Smooth muscle cell (in vitro differentiated cells): ENCODE results near the gene TMC4. TPM values are rescaled to one million over a fixed set of nuclear protein-coding genes. Genes with fewer than 3 reads are reported as not detected.

Experiments
- DNase-seq: peaks from one replicate; lab custom pipeline; 2025; ENCODE audit not compliant: unreplicated experiment; lab: John Stamatoyannopoulos, UW
- H2AFZ ChIP-seq: fragments of 200-600 bp; sonication (generic); 2 replicates; pipeline ENCODE4 v1.6.0; 2016; ENCODE audit warnings: antibody characterized with exemption, low read depth, mild to moderate bottlenecking
- H3F3A ChIP-seq: fragments of 200-600 bp; sonication (generic); 2 replicates; pipeline ENCODE4 v1.6.0; 2017; ENCODE audit warnings: antibody characterized with exemption, low read depth
- H3K27ac ChIP-seq: fragments of 200-600 bp; sonication (generic); 2 replicates; pipeline ENCODE4 v1.5.1; 2016; ENCODE audit warnings: low read depth, mild to moderate bottlenecking
- H3K27me3 ChIP-seq: fragments of 200-600 bp; sonication (generic); 2 replicates; pipeline ENCODE4 v1.6.1; 2016; ENCODE audit warnings: low read depth, mild to moderate bottlenecking
- H3K36me3 ChIP-seq: fragments of 200-600 bp; sonication (generic); 2 replicates; pipeline ENCODE4 v1.5.1; 2016; ENCODE audit warnings: low read depth
- H3K4me1 ChIP-seq: fragments of 200-600 bp; sonication (generic); 2 replicates; pipeline ENCODE4 v1.5.1; 2016; ENCODE audit warnings: low read depth
- H3K4me2 ChIP-seq: fragments of 200-600 bp; sonication (generic); 2 replicates; pipeline ENCODE4 v1.6.0; 2016; ENCODE audit warnings: mild to moderate bottlenecking
- H3K4me3 ChIP-seq: fragments of 200-600 bp; sonication (generic); 2 replicates; pipeline ENCODE4 v1.5.1; 2016; ENCODE audit warnings: mild to moderate bottlenecking
- H3K79me2 ChIP-seq: fragments of 200-600 bp; sonication (generic); 2 replicates; pipeline ENCODE4 v1.6.0; 2016; ENCODE audit warnings: low read depth, mild to moderate bottlenecking
- H3K9ac ChIP-seq: fragments of 200-600 bp; sonication (generic); 2 replicates; pipeline ENCODE4 v1.6.0; 2016; ENCODE audit warnings: low read depth
- H3K9me3 ChIP-seq: fragments of 200-600 bp; sonication (generic); replicated peaks from 2 replicates; pipeline ENCODE4 v1.5.1; 2016; ENCODE audit warnings: low read depth
- H4K20me1 ChIP-seq: fragments of 200-600 bp; sonication (generic); 2 replicates; pipeline ENCODE4 v1.6.0; 2016; ENCODE audit warnings: low read depth
- CTCF ChIP-seq: fragments of 200-600 bp; sonication (generic); IDR thresholded peaks from 2 replicates; pipeline ENCODE4 v1.5.1; 2017; ENCODE audit warnings: borderline replicate concordance, mild to moderate bottlenecking, antibody characterized with exemption; ENCODE audit not compliant: insufficient read depth, poor library complexity, severe bottlenecking
- WGBS: methylation state at CpG from one replicate; pipeline ENCODE4 v1.1.7; 2016; ENCODE audit warnings: low lambda C conversion rate; 5-methylcytosine and 5-hydroxymethylcytosine counted together
- polyA plus RNA-seq: library from polyadenylated mRNA; unstranded; fragments of >200 nt; fragmentation: Nextera tagmentation; extraction: Ambion mirVana; gene quantifications from 2 replicates; pipeline ENCODE4 v1.2.1, GENCODE V29; 2016
- total RNA-seq: library from RNA; depleted of rRNA; stranded (reverse); fragments of >200 nt; gene quantifications from 2 replicates; pipeline ENCODE4 v1.2.3, GENCODE V29; 2014

Gene TMC4
- total and polyA plus RNA-seq, 2 experiments from 2014 or later, result 5.9 to 6.7 TPM

- Histone ChIP-seq H3K4me2 (peak overlapping the region; percentile 30), H3K27me3 (no peaks in the 10 kb centered on the region), H4K20me1 (no peaks in the 10 kb centered on the region), H3K27ac (no peak overlapping the region), H3K4me1 (no peaks in the 10 kb centered on the region), H2AFZ (no peak overlapping the region), H3K79me2 (no peaks in the 10 kb centered on the region), H3K9ac (no peak overlapping the region), H3K36me3 (no peaks in the 10 kb centered on the region), H3F3A (no peaks in the 10 kb centered on the region), H3K9me3 (no peaks in the 10 kb centered on the region), H3K4me3 (no peak overlapping the region)
- TF ChIP-seq CTCF, result peak; percentile 77
- WGBS, result 38% methylated on average over 14 of the region's 25 CpGs
- peak; percentile 81 for DNase-seq
Measured at GRCh38 chr19:54168174-54168917, 4.6 kb downstream of the TMC4 start.

- Histone ChIP-seq H3K4me3 (no peak overlapping the region), H3K27me3 (no peaks in the 10 kb centered on the region), H2AFZ (no peak overlapping the region), H3F3A (no peaks in the 10 kb centered on the region), H3K4me1 (peaks cover 3% of the 10 kb centered on the region), H3K9me3 (no peaks in the 10 kb centered on the region), H4K20me1 (no peaks in the 10 kb centered on the region), H3K79me2 (no peaks in the 10 kb centered on the region), H3K9ac (no peak overlapping the region), H3K4me2 (no peak overlapping the region), H3K36me3 (no peaks in the 10 kb centered on the region), H3K27ac (no peak overlapping the region)
- WGBS, result 95% methylated on average over 25 of the region's 25 CpGs
- no peak for DNase-seq
- no peak for TF ChIP-seq CTCF
Measured at GRCh38 chr19:54165222-54165621, 7.7 kb downstream of the TMC4 start.

- no peak overlapping the region for H3K4me2 ChIP-seq
- WGBS, result 14% methylated on average over 35 of the region's 37 CpGs
- H2AFZ ChIP-seq, result no peak overlapping the region
- no peaks in the 10 kb centered on the region for H3K9me3 ChIP-seq
- H3K79me2 ChIP-seq, result no peaks in the 10 kb centered on the region
- no peak for DNase-seq
- H3K4me3 ChIP-seq, result no peak overlapping the region
- peaks cover 3% of the 10 kb centered on the region for H3K4me1 ChIP-seq
- no peaks in the 10 kb centered on the region for H3K36me3 ChIP-seq
- no peaks in the 10 kb centered on the region for H3F3A ChIP-seq
- TF ChIP-seq CTCF, result no peak
- H3K27ac ChIP-seq, result no peak overlapping the region
- H3K27me3 ChIP-seq, result no peaks in the 10 kb centered on the region
- H3K9ac ChIP-seq, result no peak overlapping the region
- no peaks in the 10 kb centered on the region for H4K20me1 ChIP-seq
Measured at GRCh38 chr19:54164369-54165068, 8.4 kb downstream of the TMC4 start.

- H3K27ac ChIP-seq, result no peak overlapping the region
- H4K20me1 ChIP-seq, result no peaks in the 10 kb centered on the region
- no peak for TF ChIP-seq CTCF
- H3K4me1 ChIP-seq, result peaks cover 11% of the 10 kb centered on the region
- H3K9me3 ChIP-seq, result no peaks in the 10 kb centered on the region
- no peaks in the 10 kb centered on the region for H3K36me3 ChIP-seq
- peaks cover 6% of the 10 kb centered on the region for H3K79me2 ChIP-seq
- peak overlapping the region; percentile 48 for H3K4me3 ChIP-seq
- peak overlapping the region; percentile 51 for H3K4me2 ChIP-seq
- H2AFZ ChIP-seq, result no peak overlapping the region
- no peak overlapping the region for H3K9ac ChIP-seq
- DNase-seq, result no peak
- H3K27me3 ChIP-seq, result no peaks in the 10 kb centered on the region
- WGBS, result 92% methylated on average over 14 of the region's 14 CpGs
- H3F3A ChIP-seq, result peaks cover 3% of the 10 kb centered on the region
Measured at GRCh38 chr19:54162884-54163283, 10.1 kb downstream of the TMC4 start.
